GM12891 (cell line): Measurements from ENCODE around the gene PRRX2.

Experiments
- PAX5 ChIP-seq: IDR thresholded peaks from 2 replicates; pipeline ENCODE4 v1.6.1; 2011; ENCODE audit warnings: low read length, moderate library complexity, mild to moderate bottlenecking; ENCODE audit not compliant: insufficient read depth, severe bottlenecking
- POLR2A ChIP-seq: IDR thresholded peaks from 2 replicates; pipeline ENCODE4 v1.6.1; 2011; ENCODE audit warnings: low read depth, low read length, control low read depth
- POLR2AphosphoS5 ChIP-seq: IDR thresholded peaks from 2 replicates; pipeline ENCODE4 v1.6.1; 2011; ENCODE audit warnings: low read depth, low read length, control low read depth
- POU2F2 ChIP-seq: IDR thresholded peaks from 2 replicates; pipeline ENCODE4 v1.6.1; 2011; ENCODE audit warnings: low read depth, mild to moderate bottlenecking, control low read depth, low read length, moderate library complexity
- SPI1 ChIP-seq: IDR thresholded peaks from 2 replicates; pipeline ENCODE4 v1.6.1; 2011; ENCODE audit warnings: low read depth, low read length, control low read depth
- TAF1 ChIP-seq: IDR thresholded peaks from 2 replicates; pipeline ENCODE4 v1.6.1; 2011; ENCODE audit warnings: low read depth, low read length, control low read depth

GRCh38 chr9:129768486-129768885, 103.0 kb downstream of the PRRX2 start:
- TF ChIP-seq POLR2A (no peak), POLR2AphosphoS5 (no peak), SPI1 (no peak), TAF1 (no peak), POU2F2 (no peak), PAX5 (no peak)
